ENCODE measurements around the gene PTPRN2. TPM values are rescaled to one million over a fixed set of nuclear protein-coding genes. Genes with fewer than 3 reads are reported as not detected.

PTPRN2 gene
- total and polyA plus RNA-seq, 2 donors (not counting 3 experiments of a cell fraction or from before 2014, with no cell fraction given), result 0.62 to 0.88 TPM

DNA sequence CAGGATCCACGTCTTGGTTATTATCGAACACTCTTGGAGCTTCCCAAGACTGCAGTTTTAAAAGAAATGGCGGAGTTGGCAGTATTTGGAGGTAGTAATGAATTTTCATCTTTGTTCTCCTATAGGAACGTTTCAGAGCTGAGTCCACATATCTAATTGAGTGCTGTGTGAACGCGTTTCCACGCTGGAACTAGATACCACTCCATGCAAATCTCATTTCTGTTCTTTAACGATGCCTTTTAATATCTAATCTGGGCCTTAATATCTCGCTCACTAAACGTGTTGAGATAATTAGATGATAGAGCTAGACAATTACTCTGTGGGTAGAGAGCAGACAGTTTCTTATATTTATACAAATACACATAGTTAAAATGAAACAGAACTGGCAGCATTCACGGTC lies 727.2 kb downstream of the PTPRN2 start:
- ChIA-PET POLR2A (no interaction called here), CTCF (no interaction called here)
- Histone ChIP-seq H3K4me3 (replicated peaks in 1 of 3; ENCODE audit: insufficient read depth in 1 of 3, low read depth in 1 of 3, low read length in 3 of 3) (no peak overlapping the region), H2AFZ (ENCODE audit: low read depth, low read length) (no peak overlapping the region), H3K79me2 (ENCODE audit: control insufficient read depth, insufficient read depth, low read length) (no peaks in the 10 kb centered on the region), H3K27ac (ENCODE audit: insufficient read depth, low read depth, low read length) (no peak overlapping the region), H3K4me2 (ENCODE audit: insufficient read depth, low read length) (no peak overlapping the region), H3K9ac (replicated peaks; ENCODE audit: extremely low read depth, insufficient read depth, low read length) (no peak overlapping the region), H3K9me3 (replicated peaks; ENCODE audit: control insufficient read depth, insufficient read depth, low read length) (peaks cover 2% of the 10 kb centered on the region), H3K4me1 (ENCODE audit: control insufficient read depth, extremely low read depth, insufficient read depth, low read length) (no peaks in the 10 kb centered on the region), H3K27me3 (ENCODE audit: control insufficient read depth in 2 of 2, insufficient read depth in 2 of 2, low read length in 2 of 2) (no peaks in the 10 kb centered on the region), H3K36me3 (ENCODE audit: control insufficient read depth in 2 of 2, extremely low read depth in 1 of 2, insufficient read depth in 2 of 2, low read length in 2 of 2) (no peaks in the 10 kb centered on the region), H3K9me1 (replicated peaks; ENCODE audit: control insufficient read depth, extremely low read depth, insufficient read depth, low read length) (no peaks in the 10 kb centered on the region), H4K20me1 (replicated peaks; ENCODE audit: control insufficient read depth, extremely low read depth, insufficient read depth, low read length) (no peaks in the 10 kb centered on the region)
- intact Hi-C loops (cut with micrococcal nuclease) (no loop called here), dilution Hi-C loops (cut with MboI; ENCODE audit: extremely low pct_ligation_motif_present, low sequenced_read_pairs) (no loop called here)
- no peak for DNase-seq (ENCODE audit: low read depth, low spot score)
- no peak for TF ChIP-seq FOS (IDR thresholded peaks at IDR 0.05; ENCODE audit: borderline replicate concordance, insufficient read depth, low read length)
- TF ChIP-seq EZH2 (IDR thresholded peaks at IDR 0.05; ENCODE audit: borderline replicate concordance, low read depth, low read length, severe bottlenecking), result no peak
- no peak for TF ChIP-seq POLR2A (IDR thresholded peaks at IDR 0.05; ENCODE audit: low read depth, low read length)
- TF ChIP-seq POLR2AphosphoS5 (IDR thresholded peaks at IDR 0.05; ENCODE audit: insufficient read depth, low read depth, low read length), result no peak
- no peak for TF ChIP-seq GATA2 (IDR thresholded peaks at IDR 0.05; ENCODE audit: insufficient read depth, insufficient read length, low read depth, low read length)
- TF ChIP-seq, protein P1, sequence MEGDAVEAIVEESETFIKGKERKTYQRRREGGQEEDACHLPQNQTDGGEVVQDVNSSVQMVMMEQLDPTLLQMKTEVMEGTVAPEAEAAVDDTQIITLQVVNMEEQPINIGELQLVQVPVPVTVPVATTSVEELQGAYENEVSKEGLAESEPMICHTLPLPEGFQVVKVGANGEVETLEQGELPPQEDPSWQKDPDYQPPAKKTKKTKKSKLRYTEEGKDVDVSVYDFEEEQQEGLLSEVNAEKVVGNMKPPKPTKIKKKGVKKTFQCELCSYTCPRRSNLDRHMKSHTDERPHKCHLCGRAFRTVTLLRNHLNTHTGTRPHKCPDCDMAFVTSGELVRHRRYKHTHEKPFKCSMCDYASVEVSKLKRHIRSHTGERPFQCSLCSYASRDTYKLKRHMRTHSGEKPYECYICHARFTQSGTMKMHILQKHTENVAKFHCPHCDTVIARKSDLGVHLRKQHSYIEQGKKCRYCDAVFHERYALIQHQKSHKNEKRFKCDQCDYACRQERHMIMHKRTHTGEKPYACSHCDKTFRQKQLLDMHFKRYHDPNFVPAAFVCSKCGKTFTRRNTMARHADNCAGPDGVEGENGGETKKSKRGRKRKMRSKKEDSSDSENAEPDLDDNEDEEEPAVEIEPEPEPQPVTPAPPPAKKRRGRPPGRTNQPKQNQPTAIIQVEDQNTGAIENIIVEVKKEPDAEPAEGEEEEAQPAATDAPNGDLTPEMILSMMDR (IDR thresholded peaks at IDR 0.05; ENCODE audit: extremely low read depth in 1 of 2, insufficient read depth in 1 of 2, low read depth in 1 of 2, low read length in 2 of 2), result no peak
- TF ChIP-seq, protein P2, sequence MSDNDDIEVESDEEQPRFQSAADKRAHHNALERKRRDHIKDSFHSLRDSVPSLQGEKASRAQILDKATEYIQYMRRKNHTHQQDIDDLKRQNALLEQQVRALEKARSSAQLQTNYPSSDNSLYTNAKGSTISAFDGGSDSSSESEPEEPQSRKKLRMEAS (IDR thresholded peaks at IDR 0.05; ENCODE audit: insufficient read depth, insufficient read length), result no peak
- TF ChIP-seq JUN (IDR thresholded peaks at IDR 0.05; ENCODE audit: borderline replicate concordance, insufficient read depth, insufficient read length, low read depth), result no peak
- no peak for TF ChIP-seq MYC (IDR thresholded peaks at IDR 0.05; ENCODE audit: low read depth, low read length)
- no TSS peak for BruUV-seq (replicated peaks)
- no peak for FAIRE-seq

Measured in endothelial cell of umbilical vein (primary cell).